K562 (cell line): ENCODE measurements around the gene TSPOAP1. TPM values are rescaled to one million over a fixed set of nuclear protein-coding genes. Genes with fewer than 3 reads are reported as not detected.

ENCODE experiments used
- ARHGAP35 ChIP-seq: fragments of 450-650 bp; IDR thresholded peaks from 2 replicates; pipeline ENCODE4 v1.6.1; 2018; ENCODE audit not compliant: partially characterized antibody
- CCNT2 ChIP-seq: IDR thresholded peaks from 2 replicates; pipeline ENCODE4 v1.6.1; 2011; ENCODE audit warnings: borderline replicate concordance, low read depth, mild to moderate bottlenecking, moderate library complexity, mixed read lengths, low read length; ENCODE audit not compliant: insufficient read length; ENCODE audit errors: extremely low read depth
- HOXB6 ChIP-seq: fragments of 250-450 bp; sonication (Bioruptor Pico); IDR thresholded peaks from 2 replicates; pipeline ENCODE4 v1.5.1; 2022; ENCODE audit warnings: mild to moderate bottlenecking, borderline replicate concordance
- MECOM ChIP-seq: fragments of 250-450 bp; sonication (Bioruptor Pico); IDR thresholded peaks from 2 replicates; pipeline ENCODE4 v1.8.0; 2022; ENCODE audit warnings: inconsistent platforms
- REST ChIP-seq, 2 experiments: fragments of 450-650 bp; formaldehyde crosslinking in 1 of 2; IDR thresholded peaks; 2 replicates each; pipeline versions ENCODE4 v1.4.0 to v1.6.1; 2014 to 2020; ENCODE audit warnings: mild to moderate bottlenecking in 2 of 2, borderline replicate concordance in 1 of 2, low read depth in 1 of 2
- ZBTB7A ChIP-seq: IDR thresholded peaks from 2 replicates; pipeline ENCODE4 v1.6.1; 2011; ENCODE audit warnings: low read depth, mild to moderate bottlenecking, low read length, moderate library complexity, borderline replicate concordance; ENCODE audit not compliant: control insufficient read depth
- ZFP36 ChIP-seq: fragments of 150-350 bp; IDR thresholded peaks from 2 replicates; pipeline ENCODE4 v1.6.1; 2018; ENCODE audit warnings: low read length, low read depth; ENCODE audit not compliant: partially characterized antibody
- ZNF431 ChIP-seq: sonication (generic); formaldehyde crosslinking; IDR thresholded peaks from 2 replicates; pipeline ENCODE4 v1.8.0; 2022; ENCODE audit warnings: mild to moderate bottlenecking, missing genetic modification reagents
- ZNF518B ChIP-seq: fragments of 250-450 bp; sonication (Bioruptor Pico); IDR thresholded peaks from 2 replicates; pipeline ENCODE4 v1.5.0; 2021; ENCODE audit warnings: mild to moderate bottlenecking, moderate library complexity
- ZNF639 ChIP-seq, 2 experiments: fragments of 200-800 bp in 1 of 2; sonication (Bioruptor generic) in 1 of 2; sonication (generic) in 1 of 2; formaldehyde crosslinking in 1 of 2; IDR thresholded peaks in 1 of 2; conservative IDR thresholded peaks in 1 of 2; 2 replicates each; pipeline versions ENCODE4 v1.5.0 to v1.6.1; 2016 to 2020; ENCODE audit warnings: missing compliant biosample characterization in 1 of 2, missing genetic modification characterization in 1 of 2, missing genetic modification reagents in 1 of 2
- ZNF76 ChIP-seq: fragments of 250-450 bp; sonication (Bioruptor Pico); IDR thresholded peaks from 2 replicates; pipeline ENCODE4 v1.4.0; 2020; ENCODE audit warnings: mild to moderate bottlenecking, moderate library complexity, borderline replicate concordance
- polyA plus RNA-seq, 8 experiments: library from polyadenylated mRNA; depleted of rRNA in 4 of 8; stranded (reverse) in 5 of 8; unstranded in 3 of 8; fragments of >200 nt; fragmentation: Nextera tagmentation in 2 of 8; fragmentation: Illumina TruSeq in 1 of 8; extraction: Ambion mirVana in 2 of 8; extraction: Trizol in 1 of 8; gene quantifications; 2 replicates each; pipeline versions ENCODE4 v1.2.1 to v1.2.3, GENCODE V29; 2011 to 2014; ENCODE audit warnings: inconsistent platforms in 1 of 8, missing spikeins in 1 of 8
- total RNA-seq, 7 experiments: library from RNA; depleted of rRNA in 6 of 7; stranded (reverse); fragments of >200 nt in 6 of 7; fragmentation: Illumina TruSeq in 2 of 7; extraction: Trizol in 2 of 7; gene quantifications; 2 replicates each; pipeline versions ENCODE4 v1.2.1 to v1.2.3, GENCODE V29; 2011 to 2021; ENCODE audit warnings: low replicate concordance in 1 of 7

Gene TSPOAP1
- total and polyA plus RNA-seq, 9 of the 15 experiments (the other 6 are each of a cell fraction or from before 2014, with no cell fraction given) = 0.87 to 3.9 (median 1.8) TPM; not detected in 2

GRCh38 chr17:58337600-58338453, 9.2 kb upstream of the TSPOAP1 start (continued):
- TF ChIP-seq HOXB6 (CRISPR knock-in tag) (no peak), CCNT2 (peak; percentile 72), REST (IDR thresholded peaks at IDR 0.05; ENCODE audit: borderline replicate concordance) (peak; percentile 5; the same call in 1 of the 2 replicates), REST (CRISPR knock-in tag; IDR thresholded peaks at IDR 0.05; ENCODE audit: low read depth) (no peak), MECOM (CRISPR knock-in tag) (no peak), ZNF431 (CRISPR knock-in tag) (0 out of 2 replicates have a peak, but pooled peaks have one; percentile 51), ZBTB7A (peak; percentile 99; the same call in 1 of the 2 replicates), ARHGAP35 (no peak), ZNF518B (CRISPR knock-in tag) (no peak; the same call in 1 of the 2 replicates), ZNF76 (no peak), ZNF639 (CRISPR knock-in tag; conservative IDR thresholded peaks at IDR 0.05 in 1 of 2, IDR thresholded peaks at IDR 0.05 in 1 of 2) (peak in 1 of 2 experiments; percentile 81; a peak in 2 of 4 replicates), ZFP36 (peak; percentile 93)
